ENCODE measurements around the gene CAMK2D. TPM values are rescaled to one million over a fixed set of nuclear protein-coding genes. Genes with fewer than 3 reads are reported as not detected.

The CAMK2D gene
- total RNA-seq, 1 experiment from 2014 or later = 9.0 TPM

DNA sequence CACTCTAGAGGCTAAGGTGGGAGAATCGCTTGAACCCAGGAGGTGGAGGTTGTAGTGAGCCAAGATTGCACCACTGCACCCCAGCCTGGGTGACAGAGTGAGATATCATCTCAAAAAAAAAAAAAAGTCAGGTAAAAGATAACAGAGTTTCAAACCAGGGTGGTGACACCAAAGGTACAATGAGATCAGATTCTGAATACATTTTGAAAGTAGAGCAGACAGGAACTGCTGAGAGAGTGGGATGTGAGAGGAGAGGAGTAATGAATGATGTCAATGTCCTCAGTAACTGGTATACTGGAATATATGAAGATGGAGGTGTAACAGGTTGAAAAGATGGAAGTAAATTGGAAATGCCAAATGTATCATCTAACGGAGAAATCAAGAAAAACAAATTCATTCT, 135.6 kb downstream of the CAMK2D start:
- no CpG with 5 or more reads among the region's 2 CpGs for WGBS (ENCODE audit: extremely low coverage, insufficient read length, low lambda C conversion rate)
- Histone ChIP-seq H4K5ac (ENCODE audit: insufficient read length, low read depth, low read length) (no peak overlapping the region), H3K27me3 (ENCODE audit: insufficient read depth, low read length) (no peaks in the 10 kb centered on the region), H2BK120ac (ENCODE audit: low read depth, low read length, poor library complexity, severe bottlenecking) (no peak overlapping the region), H2AFZ (ENCODE audit: low read length) (no peak overlapping the region), H3K18ac (ENCODE audit: insufficient read length, low read depth, low read length) (no peak overlapping the region), H3K4ac (ENCODE audit: low read depth, low read length) (no peak overlapping the region), H3K56ac (ENCODE audit: insufficient read length, low read depth, low read length) (no peak overlapping the region), H3T11ph (ENCODE audit: low read length) (no peak overlapping the region), H2BK15ac (ENCODE audit: low read depth, low read length) (no peak overlapping the region), H2BK5ac (ENCODE audit: insufficient read length, low read length) (no peak overlapping the region), H3K4me2 (ENCODE audit: insufficient read depth, insufficient read length, low read length) (no peak overlapping the region), H2AK5ac (ENCODE audit: insufficient read length, low read length) (no peak overlapping the region), H3K9ac (ENCODE audit: extremely low read depth, insufficient read length, low read length) (no peak overlapping the region), H3K23ac (ENCODE audit: insufficient read length, low read depth, low read length) (no peak overlapping the region), H3K23me2 (ENCODE audit: insufficient read length, low read depth, low read length, poor library complexity, severe bottlenecking) (no peaks in the 10 kb centered on the region), H3K79me1 (ENCODE audit: insufficient read depth, low read depth, low read length, poor library complexity, severe bottlenecking) (no peaks in the 10 kb centered on the region), H2BK12ac (ENCODE audit: insufficient read length, low read depth, low read length) (no peak overlapping the region), H3K4me1 (ENCODE audit: insufficient read depth, low read length) (no peaks in the 10 kb centered on the region), H4K8ac (replicated peaks; ENCODE audit: insufficient read length, low read depth, low read length) (no peak overlapping the region), H3K79me2 (ENCODE audit: insufficient read depth, low read length) (no peaks in the 10 kb centered on the region), H3K9me3 (ENCODE audit: control insufficient read depth, low read depth, low read length) (no peaks in the 10 kb centered on the region), H4K20me1 (ENCODE audit: control insufficient read depth, insufficient read depth, insufficient read length) (no peaks in the 10 kb centered on the region), H3K14ac (ENCODE audit: insufficient read depth, low read length) (no peak overlapping the region), H2BK20ac (ENCODE audit: low read depth, low read length, poor library complexity, severe bottlenecking) (no peak overlapping the region), H4K91ac (ENCODE audit: insufficient read length, low read depth, low read length) (no peak overlapping the region), H3K27ac (ENCODE audit: insufficient read length, low read depth, low read length) (no peak overlapping the region)
- H3K9me3 Mint-ChIP-seq = no peaks in the 10 kb centered on the region
- H3K4me3 Mint-ChIP-seq = no peak overlapping the region
- H3K36me3 Mint-ChIP-seq (ENCODE audit: insufficient read depth in 1 of 3, low read depth in 3 of 3) = no peaks in the 10 kb centered on the region
- TF ChIP-seq, protein P1, sequence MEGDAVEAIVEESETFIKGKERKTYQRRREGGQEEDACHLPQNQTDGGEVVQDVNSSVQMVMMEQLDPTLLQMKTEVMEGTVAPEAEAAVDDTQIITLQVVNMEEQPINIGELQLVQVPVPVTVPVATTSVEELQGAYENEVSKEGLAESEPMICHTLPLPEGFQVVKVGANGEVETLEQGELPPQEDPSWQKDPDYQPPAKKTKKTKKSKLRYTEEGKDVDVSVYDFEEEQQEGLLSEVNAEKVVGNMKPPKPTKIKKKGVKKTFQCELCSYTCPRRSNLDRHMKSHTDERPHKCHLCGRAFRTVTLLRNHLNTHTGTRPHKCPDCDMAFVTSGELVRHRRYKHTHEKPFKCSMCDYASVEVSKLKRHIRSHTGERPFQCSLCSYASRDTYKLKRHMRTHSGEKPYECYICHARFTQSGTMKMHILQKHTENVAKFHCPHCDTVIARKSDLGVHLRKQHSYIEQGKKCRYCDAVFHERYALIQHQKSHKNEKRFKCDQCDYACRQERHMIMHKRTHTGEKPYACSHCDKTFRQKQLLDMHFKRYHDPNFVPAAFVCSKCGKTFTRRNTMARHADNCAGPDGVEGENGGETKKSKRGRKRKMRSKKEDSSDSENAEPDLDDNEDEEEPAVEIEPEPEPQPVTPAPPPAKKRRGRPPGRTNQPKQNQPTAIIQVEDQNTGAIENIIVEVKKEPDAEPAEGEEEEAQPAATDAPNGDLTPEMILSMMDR (conservative IDR thresholded peaks at IDR 0.05) = no peak
- DNase-seq = no peak
- no peak overlapping the region for H3K27ac Mint-ChIP-seq
- no peaks in the 10 kb centered on the region for H3K4me1 Mint-ChIP-seq
- no peaks in the 10 kb centered on the region for H3K27me3 Mint-ChIP-seq (ENCODE audit: low read depth)
